GM18526 (cell line): ENCODE data around the gene SLC44A3.

Experiments used
- POLR2A ChIP-seq: IDR thresholded peaks from 3 replicates; pipeline ENCODE4 v1.6.1; 2011; ENCODE audit not compliant: insufficient read length; ENCODE audit errors: extremely low read depth

Gene SLC44A3

DNA sequence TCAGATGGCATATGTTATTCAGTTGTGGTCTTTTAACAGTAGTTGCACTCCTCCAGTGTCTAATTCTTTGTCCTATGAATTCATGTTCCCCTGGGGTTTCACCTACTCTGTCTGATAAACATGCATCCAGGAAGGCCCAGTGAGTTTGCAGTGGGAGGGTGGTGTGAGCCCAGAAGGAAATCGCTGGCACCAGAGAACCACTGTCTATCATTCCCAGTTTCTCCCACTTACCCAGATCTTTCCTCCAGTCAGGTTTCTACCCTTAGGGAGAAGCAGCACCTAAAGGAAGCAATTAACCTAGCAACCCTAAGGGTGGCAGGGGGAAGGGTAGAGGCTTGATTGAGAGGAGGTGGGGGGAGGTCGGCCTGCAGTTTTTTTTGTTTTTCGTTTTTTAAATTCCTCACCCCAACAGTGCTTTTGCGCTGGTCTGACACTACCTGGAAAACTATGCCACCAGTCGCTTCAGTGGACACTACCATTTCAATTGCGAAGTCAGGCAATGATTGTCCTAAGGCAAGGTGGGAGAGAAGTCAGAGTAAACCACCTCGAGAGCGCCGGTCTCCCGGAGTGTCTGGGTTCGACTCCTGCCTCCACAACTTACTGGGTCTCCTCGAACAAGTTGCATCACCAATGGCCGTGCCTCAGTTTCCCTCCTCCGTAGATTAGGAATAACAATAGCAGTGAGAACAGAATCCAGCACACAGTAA lies 766 bp upstream of the SLC44A3 start:
- TF ChIP-seq POLR2A, result no peak

DNA sequence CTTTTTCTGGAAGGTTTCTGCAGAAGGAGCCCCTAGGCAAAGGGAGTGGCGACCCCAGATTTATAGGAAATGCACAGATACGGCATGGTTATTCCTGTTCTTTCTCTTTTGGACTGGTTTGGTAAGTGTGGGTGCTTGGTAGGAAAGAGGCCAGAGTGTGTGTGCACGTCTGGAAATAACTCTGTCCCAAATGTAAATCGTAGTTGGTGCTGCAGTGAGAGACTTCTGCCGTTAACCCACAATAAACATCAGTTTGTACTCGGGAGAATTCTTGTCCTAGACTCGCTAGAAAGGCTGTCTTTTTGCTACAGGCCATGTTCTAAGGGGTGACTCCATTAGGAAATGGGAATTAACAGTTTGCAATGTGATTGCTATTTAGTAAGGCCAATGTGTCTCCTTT lies 779 bp downstream of the SLC44A3 start:
- TF ChIP-seq POLR2A, result no peak

DNA sequence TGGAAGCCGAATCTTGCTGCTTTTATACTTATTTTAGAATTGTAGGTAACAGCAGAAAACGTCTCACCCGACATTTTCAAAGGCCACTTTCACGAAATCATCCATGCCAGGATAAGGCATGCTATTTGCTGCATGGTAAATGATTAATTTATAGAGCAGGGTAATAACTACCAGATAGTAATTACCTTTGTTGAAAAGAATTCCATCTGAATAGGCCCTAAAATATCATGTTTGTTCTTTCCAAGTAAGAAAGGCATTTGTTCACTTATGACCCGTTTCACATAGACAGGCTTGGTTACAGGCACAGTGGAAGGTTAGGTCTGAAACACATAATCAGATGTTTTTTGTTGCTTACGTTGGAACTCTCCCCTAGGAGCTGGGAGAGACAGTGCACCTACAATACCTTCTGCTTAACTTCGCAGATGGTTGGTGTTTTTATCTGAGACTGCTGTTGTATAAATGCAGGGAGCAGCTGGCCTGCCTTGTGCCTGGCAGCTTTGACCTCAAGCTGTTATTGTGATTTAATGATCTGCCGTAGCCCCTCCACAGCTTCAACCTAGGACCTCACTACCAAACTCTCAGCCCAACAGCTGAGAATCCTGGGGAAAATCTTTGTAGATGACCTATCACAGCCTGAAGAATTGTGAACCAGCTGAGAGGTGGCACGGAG lies 1.6 kb downstream of the SLC44A3 start:
- TF ChIP-seq POLR2A, result no peak

DNA sequence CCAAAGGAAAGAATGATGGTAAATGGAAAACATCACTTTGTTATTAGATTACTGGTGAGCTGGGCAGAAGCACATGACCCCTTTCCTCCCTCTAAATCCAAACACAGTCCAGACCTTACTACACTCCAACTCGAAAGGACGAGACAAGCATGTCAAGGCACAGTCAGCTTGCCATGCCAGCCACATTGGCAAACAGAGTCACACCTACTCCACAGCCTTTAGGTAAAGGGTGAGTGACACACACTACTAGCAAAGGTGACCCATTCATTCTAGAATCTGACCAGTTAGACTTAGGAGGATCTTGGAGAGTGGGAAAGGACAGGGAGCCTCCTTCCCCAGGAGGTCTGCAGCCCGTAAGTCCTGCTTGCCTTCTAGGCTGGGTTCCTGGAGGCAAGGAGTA lies 3.0 kb downstream of the SLC44A3 start:
- TF ChIP-seq POLR2A, result no peak

DNA sequence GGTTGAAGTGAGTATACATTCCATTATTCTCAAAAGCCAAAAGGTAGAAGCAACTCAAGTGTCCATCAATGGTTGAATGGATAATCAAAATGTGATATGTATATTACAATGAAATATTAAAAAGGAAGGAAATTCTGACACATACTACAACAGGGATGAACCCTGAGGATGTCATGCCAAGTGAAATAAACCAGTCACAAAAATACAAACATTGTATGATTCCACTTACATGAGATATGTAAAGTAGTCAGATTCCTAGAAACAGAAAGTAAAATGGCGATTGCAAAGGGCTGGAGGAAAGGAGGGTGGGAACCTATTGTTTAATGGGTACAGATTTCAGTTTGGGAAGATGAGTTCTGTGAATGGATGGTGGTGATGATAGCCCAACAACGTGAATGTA lies 5.8 kb downstream of the SLC44A3 start:
- TF ChIP-seq POLR2A, result no peak

DNA sequence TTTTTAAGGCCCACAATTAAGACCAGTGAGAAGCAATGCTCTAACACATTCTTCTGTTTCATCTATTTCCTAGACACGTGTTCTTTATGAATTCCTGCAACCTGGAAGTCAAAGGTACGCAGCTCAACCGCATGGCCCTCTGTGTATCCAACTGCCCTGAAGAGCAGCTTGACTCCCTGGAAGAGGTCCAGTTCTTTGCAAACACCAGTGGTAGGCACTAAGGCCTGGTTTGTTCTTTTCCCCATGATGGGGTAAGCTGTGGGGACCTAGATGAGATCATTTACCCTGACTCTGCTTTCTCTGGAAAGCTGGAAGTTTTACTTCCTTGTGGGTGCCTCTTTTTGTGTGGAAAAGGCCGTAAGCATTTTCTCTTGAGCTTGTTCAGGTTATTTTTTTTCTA lies 7.3 kb downstream of the SLC44A3 start:
- no peak for TF ChIP-seq POLR2A

DNA sequence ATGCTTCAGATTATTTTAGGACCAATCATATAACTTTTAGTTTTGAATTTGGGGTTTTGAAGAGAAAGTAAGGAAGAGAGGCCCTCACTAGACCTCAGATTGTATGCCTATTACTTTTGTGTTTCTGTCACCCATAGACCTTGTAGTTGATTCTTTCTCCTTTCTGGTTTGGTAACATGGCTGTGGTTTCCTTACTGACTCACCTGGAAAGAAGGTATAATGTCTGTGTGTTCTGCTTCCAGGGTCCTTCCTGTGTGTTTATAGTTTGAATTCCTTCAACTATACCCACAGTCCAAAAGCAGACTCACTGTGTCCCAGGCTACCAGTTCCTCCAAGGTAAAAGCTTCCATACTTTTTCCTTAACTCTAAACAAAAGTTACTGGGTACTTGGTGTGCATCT lies 8.1 kb downstream of the SLC44A3 start:
- no peak for TF ChIP-seq POLR2A

DNA sequence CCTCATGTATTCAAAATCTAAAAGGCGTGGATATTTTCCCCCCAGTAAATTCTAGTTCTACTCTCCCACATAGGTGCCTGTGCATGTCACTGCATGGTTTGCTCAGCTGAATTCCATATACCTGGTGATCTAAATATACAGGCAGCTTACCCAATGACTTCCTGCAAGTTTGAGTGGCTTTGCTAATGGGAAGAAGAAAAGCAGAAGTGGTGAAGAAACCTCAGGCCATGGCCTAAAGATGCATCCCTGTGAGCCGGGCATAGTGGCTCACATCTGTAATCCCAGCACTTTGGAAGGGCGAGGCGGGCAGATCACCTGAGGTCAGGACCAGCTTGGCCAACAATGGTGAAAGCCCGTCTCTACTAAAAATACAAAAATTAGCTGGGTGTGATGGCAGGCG lies 11.5 kb downstream of the SLC44A3 start:
- no peak for TF ChIP-seq POLR2A

DNA sequence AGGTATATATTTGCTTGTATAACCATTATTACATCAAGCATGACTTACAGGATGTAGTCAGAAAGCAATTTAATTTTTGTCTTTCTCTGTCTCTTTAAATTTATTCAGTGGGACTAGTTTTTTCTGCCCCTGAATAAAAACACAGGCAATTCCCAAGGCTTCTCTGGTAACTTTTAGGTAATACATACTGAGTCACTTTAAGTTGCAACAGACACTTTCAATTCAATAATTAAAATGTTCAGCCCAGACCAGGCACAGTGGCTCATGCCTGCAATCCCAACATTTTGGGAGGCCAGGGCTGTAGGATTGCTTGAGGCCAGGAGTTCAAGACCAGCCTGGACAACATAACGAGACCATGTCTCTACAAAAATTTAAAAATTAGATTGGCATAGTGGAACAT lies 12.3 kb downstream of the SLC44A3 start:
- TF ChIP-seq POLR2A, result no peak

DNA sequence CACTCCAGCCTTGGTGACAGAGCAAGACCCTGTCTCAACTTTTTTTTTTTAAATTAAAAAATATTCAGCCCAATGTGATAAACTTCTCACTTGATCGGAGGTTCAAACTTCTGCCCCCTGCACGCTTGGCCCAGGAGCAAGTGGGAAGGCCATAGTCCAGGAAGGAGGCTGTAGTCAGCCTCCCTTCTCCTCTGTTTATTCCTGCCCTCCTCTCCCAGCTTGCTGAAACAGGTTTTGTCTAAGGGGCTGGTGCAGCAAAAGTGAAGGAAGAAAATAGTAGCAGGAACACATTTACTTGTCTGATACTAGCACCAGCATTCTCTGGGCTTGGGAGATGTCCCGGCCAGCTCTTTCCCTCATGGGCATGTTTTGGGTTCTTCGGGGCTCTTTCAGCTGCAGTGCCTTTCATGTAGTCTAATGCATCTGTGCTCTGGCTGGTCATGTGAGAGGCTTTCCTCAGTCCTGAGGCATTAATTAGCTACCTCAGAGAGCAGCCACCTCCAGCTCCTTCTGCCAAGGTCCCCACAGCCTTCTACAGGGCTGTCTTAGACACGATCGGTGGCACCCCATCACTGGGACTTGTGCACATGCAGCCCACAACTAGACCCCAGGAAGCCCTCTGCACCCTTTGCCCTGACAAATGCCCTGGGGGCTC lies 12.9 kb downstream of the SLC44A3 start:
- no peak for TF ChIP-seq POLR2A

DNA sequence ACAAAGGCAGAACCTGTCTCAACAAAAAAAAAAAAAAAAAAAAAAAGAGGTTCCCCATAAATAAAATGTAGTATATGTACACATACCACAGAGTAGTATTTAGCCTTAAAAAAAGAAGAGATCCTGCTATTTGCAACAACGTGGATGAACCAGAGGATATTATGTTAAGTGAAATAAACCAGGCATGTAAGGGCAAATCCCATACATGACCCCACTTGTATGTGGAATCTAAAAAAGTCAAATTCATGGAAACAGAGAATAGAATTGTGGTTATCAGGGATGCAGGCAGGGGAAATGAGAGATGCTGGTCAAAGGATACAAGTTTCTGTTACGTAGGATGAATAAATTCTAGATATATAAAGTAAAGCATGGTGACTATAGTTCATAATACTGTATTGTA lies 16.7 kb downstream of the SLC44A3 start:
- no peak for TF ChIP-seq POLR2A

DNA sequence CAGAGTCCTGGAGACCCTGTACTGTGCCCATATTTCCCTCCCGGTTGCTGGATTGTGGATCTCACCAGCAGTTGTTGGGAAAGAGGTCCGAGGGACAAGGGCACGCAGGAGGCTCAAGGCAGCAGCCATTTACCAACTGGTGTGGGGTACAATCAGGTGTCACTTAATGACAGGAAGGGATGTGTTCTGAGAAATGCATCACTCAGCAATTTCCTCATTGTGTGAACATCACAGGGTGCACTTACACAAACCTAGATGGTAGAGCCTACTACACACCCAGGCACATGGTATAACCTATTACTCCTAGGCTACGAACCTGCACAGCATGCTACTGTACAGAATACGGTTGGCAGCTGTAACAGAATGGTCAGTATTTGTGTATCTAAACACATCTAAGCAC lies 20.7 kb downstream of the SLC44A3 start:
- TF ChIP-seq POLR2A, result no peak

DNA sequence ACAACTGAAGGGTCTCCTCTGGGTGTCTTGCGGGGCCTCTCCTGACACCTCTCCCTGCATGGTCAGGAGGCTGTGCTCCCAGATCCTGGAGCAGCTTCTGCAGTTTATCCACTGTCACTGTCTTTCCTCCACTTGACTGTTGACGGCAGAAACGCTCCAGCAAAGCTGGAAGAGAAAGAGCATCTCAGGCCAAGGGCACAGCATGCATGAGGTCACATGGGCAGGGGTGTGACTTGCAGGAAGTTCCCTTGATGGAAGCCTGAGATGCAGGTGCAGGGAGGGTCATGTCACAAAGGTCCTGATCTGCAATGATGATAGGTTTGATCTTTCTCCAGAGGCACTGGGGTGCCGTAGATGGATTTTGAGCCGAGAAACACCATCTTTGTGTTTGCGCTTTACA lies 23.3 kb downstream of the SLC44A3 start:
- no peak for TF ChIP-seq POLR2A

DNA sequence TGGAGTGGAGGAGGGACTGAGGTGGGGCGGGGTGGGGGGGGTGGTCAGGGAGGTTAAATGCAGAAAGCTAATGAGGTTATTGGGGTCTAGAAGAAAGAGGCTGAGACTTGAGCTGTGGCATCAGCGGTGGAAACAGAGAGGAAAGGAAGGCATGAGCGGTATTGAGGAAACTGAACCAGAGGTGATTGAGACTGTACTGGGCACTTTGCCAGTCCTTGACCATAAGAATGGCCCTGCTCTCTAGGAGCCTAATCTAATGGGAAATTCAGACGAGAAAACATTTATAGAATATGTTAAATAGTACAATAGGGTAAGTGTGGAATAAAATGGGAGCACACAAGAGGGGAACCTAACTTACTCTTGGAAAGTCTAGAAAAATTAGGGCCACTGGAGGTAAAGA lies 23.7 kb downstream of the SLC44A3 start:
- TF ChIP-seq POLR2A, result no peak

DNA sequence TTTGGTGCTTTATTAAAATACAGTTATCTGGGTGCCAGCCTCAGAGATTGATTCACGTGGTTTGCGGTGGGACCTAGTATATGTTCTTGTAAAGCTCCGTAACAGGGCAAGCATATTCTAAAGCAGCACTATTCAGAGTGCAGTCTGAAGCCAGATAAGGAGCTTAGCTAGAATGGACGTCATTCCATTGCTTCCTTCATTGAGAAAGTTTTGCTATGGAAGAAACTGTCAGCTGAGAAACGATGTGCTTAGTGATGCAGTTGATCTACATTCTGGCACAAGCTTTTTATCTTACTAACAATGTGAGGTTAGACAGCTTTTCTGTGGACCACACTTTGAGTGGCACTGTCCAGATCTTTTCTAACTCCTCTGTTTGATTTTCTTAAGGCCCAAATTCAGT lies 26.2 kb downstream of the SLC44A3 start:
- no peak for TF ChIP-seq POLR2A

DNA sequence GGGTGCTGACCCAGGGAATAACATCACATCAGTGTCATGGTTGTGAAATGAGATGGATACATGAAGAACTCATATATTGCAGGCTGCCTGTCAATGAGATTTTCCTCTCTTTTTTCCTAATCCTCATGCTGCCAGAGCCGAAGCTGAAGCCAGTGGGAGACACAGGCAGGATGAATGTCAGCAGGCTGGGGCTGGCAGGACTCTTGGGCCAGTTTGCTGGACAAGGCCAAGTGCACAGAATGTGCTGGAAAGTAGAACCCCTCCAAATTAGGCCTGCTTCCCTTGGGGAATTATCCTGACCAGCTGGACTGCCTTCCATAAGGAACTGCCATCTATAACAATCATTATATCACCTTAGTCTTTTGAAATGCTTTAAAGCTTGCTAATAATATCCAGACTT lies 31.4 kb downstream of the SLC44A3 start:
- TF ChIP-seq POLR2A, result no peak
